ENCODE measurements around the gene SYNPO2. TPM values are rescaled to one million over a fixed set of nuclear protein-coding genes. Genes with fewer than 3 reads are reported as not detected.

SYNPO2 gene
- total RNA-seq, 4 donors from 2014 or later, result 998 to 4,186 (median 1,764) TPM

- Histone ChIP-seq H3K27ac (no peak overlapping the region), H3K4me1 (no peaks in the 10 kb centered on the region), H3K27me3 (no peaks in the 10 kb centered on the region), H3K4me3 (peak overlapping the region; percentile 39 to 48 (median 45)), H3K9me3 (no peaks in the 10 kb centered on the region), H3K36me3 (no peaks in the 10 kb centered on the region)
- TF ChIP-seq CTCF (IDR thresholded peaks at IDR 0.05 in 4 of 5, conservative IDR thresholded peaks at IDR 0.05 in 1 of 5) (no peak), POLR2A (IDR thresholded peaks at IDR 0.05) (no peak)
- in situ Hi-C loops (cut with MboI; ENCODE audit: low sequenced_read_pairs in 4 of 4) (loop anchor here in 1 of 4 donors (25.0 kb wide), 1 partner anchor 263 kb away; no protein-coding TSS in a partner anchor), intact Hi-C loops (cut with DNase I; ENCODE audit: low total_unique reads) (no loop called here)
- ATAC-seq (no peak), DNase-seq (no peak)
These were observed 38.7 kb upstream of the SYNPO2 start for GRCh38 chr4:118849867-118850487.

DNA sequence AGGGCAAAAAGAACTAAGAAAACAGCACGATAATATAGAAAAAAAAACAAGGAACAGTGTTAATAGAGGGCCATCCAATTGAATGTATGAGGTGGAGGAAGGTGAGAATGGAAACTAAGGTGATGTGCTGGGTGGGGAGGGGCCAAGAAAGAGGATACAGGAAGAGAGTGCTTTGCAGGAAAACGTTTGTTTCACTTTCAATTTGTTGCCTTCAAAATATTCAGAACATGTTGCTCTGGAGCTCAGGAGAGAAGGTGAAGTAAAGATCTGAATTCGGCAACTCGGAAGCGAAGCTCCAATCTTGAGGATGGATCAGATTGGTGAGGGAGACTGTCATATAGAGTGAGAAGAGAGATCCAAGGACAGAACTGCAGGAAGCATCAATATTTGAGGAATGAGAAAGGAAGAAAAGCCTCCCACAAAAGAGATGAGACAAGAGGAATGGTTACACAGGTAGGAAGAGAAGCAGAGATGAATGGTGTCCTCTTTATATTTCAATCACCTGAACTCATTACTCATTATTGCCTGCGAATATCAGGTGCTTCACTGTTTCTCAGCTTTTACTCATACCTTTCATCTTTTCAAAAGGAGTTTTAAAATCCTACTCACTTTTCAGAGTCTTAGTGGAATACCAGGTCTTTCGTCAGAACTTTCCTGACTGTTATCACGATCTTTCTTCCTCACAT is 38.0 kb upstream of the SYNPO2 start:
- Histone ChIP-seq H3K4me3 (peak overlapping the region; percentile 39 to 48 (median 45)), H3K27ac (peak overlapping the region in 1 of 4 donors; percentile 46), H3K27me3 (no peaks in the 10 kb centered on the region), H3K4me1 (no peaks in the 10 kb centered on the region), H3K36me3 (no peaks in the 10 kb centered on the region), H3K9me3 (no peaks in the 10 kb centered on the region)
- DNase-seq, result no peak
- ATAC-seq, result no peak
- in situ Hi-C loops (cut with MboI; ENCODE audit: low sequenced_read_pairs in 4 of 4), result no loop called here
- intact Hi-C loops (cut with DNase I; ENCODE audit: low total_unique reads), result no loop called here
- no peak for TF ChIP-seq CTCF (IDR thresholded peaks at IDR 0.05 in 4 of 5, conservative IDR thresholded peaks at IDR 0.05 in 1 of 5)
- no peak for TF ChIP-seq POLR2A (IDR thresholded peaks at IDR 0.05)

- in situ Hi-C loops (cut with MboI; ENCODE audit: low sequenced_read_pairs in 4 of 4), result no loop called here
- DNase-seq (no peak), ATAC-seq (no peak)
- intact Hi-C loops (cut with DNase I; ENCODE audit: low total_unique reads), result no loop called here
- Histone ChIP-seq H3K27me3 (no peaks in the 10 kb centered on the region), H3K4me1 (no peaks in the 10 kb centered on the region), H3K4me3 (no peak overlapping the region), H3K9me3 (no peaks in the 10 kb centered on the region), H3K36me3 (no peaks in the 10 kb centered on the region), H3K27ac (no peak overlapping the region)
- TF ChIP-seq CTCF (IDR thresholded peaks at IDR 0.05 in 4 of 5, conservative IDR thresholded peaks at IDR 0.05 in 1 of 5), result no peak
- TF ChIP-seq POLR2A (IDR thresholded peaks at IDR 0.05), result no peak
These were observed 30.9 kb upstream of the SYNPO2 start for GRCh38 chr4:118857760-118858159.

DNA sequence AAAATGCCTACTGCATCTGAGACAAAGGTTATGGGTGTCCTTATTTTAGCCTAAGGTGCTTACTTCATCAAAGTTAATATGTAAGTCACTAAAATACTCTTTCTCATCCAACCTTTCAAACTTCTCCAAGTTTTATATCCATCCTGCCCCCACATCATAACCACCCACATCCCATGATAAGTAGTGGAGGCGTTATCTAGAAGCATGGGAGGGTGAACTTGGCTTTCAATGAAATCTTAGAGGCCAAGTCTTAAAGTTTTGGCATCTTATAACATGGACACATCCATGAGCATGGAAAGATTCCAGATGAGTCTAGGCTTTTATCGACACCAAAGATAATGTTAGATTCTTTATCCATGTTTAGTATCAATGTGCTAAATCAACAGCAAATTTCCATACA is 29.9 kb upstream of the SYNPO2 start:
- DNase-seq (no peak), ATAC-seq (no peak)
- H3K4me1 ChIP-seq, result no peaks in the 10 kb centered on the region
- H3K36me3 ChIP-seq, result no peaks in the 10 kb centered on the region
- no peaks in the 10 kb centered on the region for H3K27me3 ChIP-seq
- H3K27ac ChIP-seq, result no peak overlapping the region
- H3K9me3 ChIP-seq, result no peaks in the 10 kb centered on the region
- in situ Hi-C loops (cut with MboI; ENCODE audit: low sequenced_read_pairs in 4 of 4), result no loop called here
- TF ChIP-seq CTCF (IDR thresholded peaks at IDR 0.05 in 4 of 5, conservative IDR thresholded peaks at IDR 0.05 in 1 of 5) (no peak), POLR2A (IDR thresholded peaks at IDR 0.05) (no peak)
- H3K4me3 ChIP-seq, result no peak overlapping the region
- intact Hi-C loops (cut with DNase I; ENCODE audit: low total_unique reads), result no loop called here

Measured in gastrocnemius medialis (tissue), 4 donors.